C4-2B (cell line): ENCODE results near the gene SLC52A1.

Experiments used
- CTCF ChIP-seq: fragments of 450-650 bp; conservative IDR thresholded peaks from 2 replicates; pipeline ENCODE4 v1.5.1; 2017; ENCODE audit warnings: mild to moderate bottlenecking
- ZFX ChIP-seq: fragments of 450-650 bp; IDR thresholded peaks from 2 replicates; pipeline ENCODE4 v1.6.1; 2017

- TF ChIP-seq CTCF, result no peak
- no peak for TF ChIP-seq ZFX
Measured at GRCh38 chr17:5078106-5079028, 43.1 kb upstream of the SLC52A1 start, which contains the start of gene ZFP3.
